Gastrocnemius medialis (tissue), 4 donors: ENCODE measurements around the gene HOTAIR.

Experiments
- CTCF ChIP-seq, 5 experiments: fragments of 450-650 bp in 3 of 5; fragments of 200-600 bp in 2 of 5; sonication (generic) in 2 of 5; IDR thresholded peaks in 4 of 5; conservative IDR thresholded peaks in 1 of 5; 1 replicate in 4 of 5; 2 replicates in 1 of 5; pipeline ENCODE4 v1.5.1; 2016 to 2019; ENCODE audit warnings: antibody characterized with exemption in 5 of 5, mild to moderate bottlenecking in 3 of 5, moderate library complexity in 3 of 5
- POLR2A ChIP-seq, 2 donors: fragments of 450-650 bp; IDR thresholded peaks; one replicate each; pipeline ENCODE4 v1.6.1; 2017; ENCODE audit warnings: antibody characterized with exemption in 2 of 2, mild to moderate bottlenecking in 2 of 2, moderate library complexity in 2 of 2

GRCh38 chr12:53995002-53995377, 20.2 kb upstream of the HOTAIR start:
- no peak for TF ChIP-seq CTCF (IDR thresholded peaks at IDR 0.05 in 4 of 5, conservative IDR thresholded peaks at IDR 0.05 in 1 of 5)
- TF ChIP-seq POLR2A (IDR thresholded peaks at IDR 0.05), result no peak
